HEK293 (cell line): Measurements from ENCODE around the gene NDUFV1.

Experiments used
- CTCF ChIA-PET: fragments of 350-600 bp; formaldehyde crosslinking; extraction: SDS; loops from one replicate; lab custom pipeline; 2021; ENCODE audit warnings: antibody characterized with exemption; lab: Yijun Ruan, JAX
- POLR2A ChIA-PET: fragments of 300-600 bp; formaldehyde crosslinking; extraction: SDS; loops from one replicate; lab custom pipeline; 2020; ENCODE audit warnings: antibody characterized with exemption, inconsistent platforms; lab: Yijun Ruan, JAX
- H3K27ac ChIP-seq: fragments of 200-500 bp; sonication (Bioruptor generic); 2 replicates; pipeline ENCODE4 v1.5.1; 2014; ENCODE audit warnings: low read depth, low read length, control low read depth, inconsistent platforms; ENCODE audit errors: extremely low read depth
- H3K36me3 ChIP-seq, 2 experiments: fragments of 200-500 bp in 1 of 2; sonication (Bioruptor generic) in 1 of 2; 1 replicate in 1 of 2; 2 replicates in 1 of 2; pipeline ENCODE4 v1.5.1; 2014 to 2017; ENCODE audit warnings: inconsistent platforms in 2 of 2, low read length in 2 of 2; ENCODE audit not compliant: control insufficient read depth in 2 of 2, insufficient read depth in 1 of 2
- H3K4me1 ChIP-seq: fragments of 200-500 bp; sonication (Bioruptor generic); 2 replicates; pipeline ENCODE4 v1.5.1; 2014; ENCODE audit warnings: mild to moderate bottlenecking, low read length, inconsistent platforms; ENCODE audit not compliant: control insufficient read depth, insufficient read depth
- H3K4me3 ChIP-seq: 2 replicates; pipeline ENCODE4 v1.5.1; 2011; ENCODE audit warnings: low read depth, mild to moderate bottlenecking, control low read depth, low read length, moderate library complexity
- H3K9me3 ChIP-seq: fragments of 200-500 bp; sonication (Bioruptor generic); 2 replicates; pipeline ENCODE4 v1.5.1; 2014; ENCODE audit warnings: low read depth, low read length, inconsistent platforms; ENCODE audit not compliant: control insufficient read depth, insufficient read depth
- KLF7 ChIP-seq: fragments of 450-650 bp; formaldehyde crosslinking; IDR thresholded peaks from 2 replicates; pipeline ENCODE4 v1.5.1; 2016; ENCODE audit warnings: missing biosample characterization, missing genetic modification characterization, borderline replicate concordance
- OSR2 ChIP-seq: fragments of 450-650 bp; formaldehyde crosslinking; IDR thresholded peaks from 2 replicates; pipeline ENCODE4 v1.5.1; 2016; ENCODE audit warnings: missing biosample characterization, missing genetic modification characterization
- PBX3 ChIP-seq: sonication (generic); formaldehyde crosslinking; IDR thresholded peaks from 2 replicates; pipeline ENCODE4 v1.8.1; 2022; ENCODE audit warnings: mild to moderate bottlenecking, moderate library complexity, missing genetic modification reagents
- PRDM1 ChIP-seq: fragments of 450-650 bp; formaldehyde crosslinking; IDR thresholded peaks from 2 replicates; pipeline ENCODE4; 2016; ENCODE audit warnings: missing biosample characterization, missing genetic modification characterization
- PRDM6 ChIP-seq: fragments of 450-650 bp; formaldehyde crosslinking; IDR thresholded peaks from 2 replicates; pipeline ENCODE4 v1.5.1; 2017; ENCODE audit warnings: missing biosample characterization, missing genetic modification characterization
- SP7 ChIP-seq: fragments of 450-650 bp; formaldehyde crosslinking; IDR thresholded peaks from 2 replicates; pipeline ENCODE4 v1.5.1; 2016; ENCODE audit warnings: missing biosample characterization, missing genetic modification characterization
- YY2 ChIP-seq: fragments of 450-650 bp; formaldehyde crosslinking; IDR thresholded peaks from 2 replicates; pipeline ENCODE4 v1.5.1; 2016; ENCODE audit warnings: missing biosample characterization, missing genetic modification characterization
- ZBTB10 ChIP-seq: fragments of 450-650 bp; formaldehyde crosslinking; IDR thresholded peaks from 2 replicates; pipeline ENCODE4 v1.5.1; 2016; ENCODE audit warnings: missing biosample characterization, missing genetic modification characterization
- ZBTB17 ChIP-seq: fragments of 450-650 bp; formaldehyde crosslinking; IDR thresholded peaks from 2 replicates; pipeline ENCODE4 v1.5.1; 2016; ENCODE audit warnings: missing biosample characterization, missing genetic modification characterization
- ZBTB20 ChIP-seq: fragments of 450-650 bp; formaldehyde crosslinking; IDR thresholded peaks from 2 replicates; pipeline ENCODE4 v1.5.1; 2016; ENCODE audit warnings: missing biosample characterization, missing genetic modification characterization
- ZBTB8A ChIP-seq: fragments of 450-650 bp; formaldehyde crosslinking; IDR thresholded peaks from 2 replicates; pipeline ENCODE4 v1.5.1; 2016; ENCODE audit warnings: missing biosample characterization, missing genetic modification characterization
- ZNF121 ChIP-seq: fragments of 450-650 bp; formaldehyde crosslinking; IDR thresholded peaks from 2 replicates; pipeline ENCODE4 v1.5.1; 2016; ENCODE audit warnings: missing biosample characterization, missing genetic modification characterization
- ZNF138 ChIP-seq: fragments of 450-650 bp; formaldehyde crosslinking; IDR thresholded peaks from 2 replicates; pipeline ENCODE4 v1.5.1; 2016; ENCODE audit warnings: missing biosample characterization, missing genetic modification characterization, borderline replicate concordance
- ZNF157 ChIP-seq: fragments of 450-650 bp; formaldehyde crosslinking; IDR thresholded peaks from 2 replicates; pipeline ENCODE4 v1.5.1; 2016; ENCODE audit warnings: missing biosample characterization, missing genetic modification characterization
- ZNF211 ChIP-seq: fragments of 450-650 bp; formaldehyde crosslinking; IDR thresholded peaks from 2 replicates; pipeline ENCODE4 v1.5.1; 2016; ENCODE audit warnings: low read depth, missing biosample characterization, missing genetic modification characterization
- ZNF24 ChIP-seq: fragments of 450-650 bp; formaldehyde crosslinking; IDR thresholded peaks from 2 replicates; pipeline ENCODE4 v1.5.1; 2016; ENCODE audit warnings: missing biosample characterization, missing genetic modification characterization
- ZNF274 ChIP-seq, 2 experiments: fragments of 200-500 bp in 1 of 2; fragments of 450-650 bp in 1 of 2; sonication (Bioruptor generic) in 1 of 2; formaldehyde crosslinking in 1 of 2; IDR thresholded peaks; 2 replicates each; pipeline versions ENCODE4 v1.5.1 to v1.6.1; 2014 to 2016; ENCODE audit warnings: borderline replicate concordance in 1 of 2, inconsistent platforms in 1 of 2, low read length in 1 of 2, missing biosample characterization in 1 of 2, missing genetic modification characterization in 1 of 2
- ZNF292 ChIP-seq: fragments of 450-650 bp; formaldehyde crosslinking; IDR thresholded peaks from 2 replicates; pipeline ENCODE4 v1.5.1; 2016; ENCODE audit warnings: low read depth, missing biosample characterization, missing genetic modification characterization, borderline replicate concordance
- ZNF366 ChIP-seq: fragments of 450-650 bp; formaldehyde crosslinking; conservative IDR thresholded peaks from 2 replicates; pipeline ENCODE4 v1.5.1; 2016; ENCODE audit warnings: missing biosample characterization, missing genetic modification characterization
- ZNF37A ChIP-seq: fragments of 450-650 bp; IDR thresholded peaks from 2 replicates; pipeline ENCODE4 v1.5.1; 2018; ENCODE audit warnings: missing biosample characterization, missing genetic modification characterization
- ZNF394 ChIP-seq: fragments of 450-650 bp; formaldehyde crosslinking; IDR thresholded peaks from 2 replicates; pipeline ENCODE4 v1.5.1; 2016; ENCODE audit warnings: missing biosample characterization, missing genetic modification characterization, mild to moderate bottlenecking, moderate library complexity, borderline replicate concordance
- ZNF416 ChIP-seq: fragments of 450-650 bp; formaldehyde crosslinking; IDR thresholded peaks from 2 replicates; pipeline ENCODE4 v1.5.1; 2016; ENCODE audit warnings: missing biosample characterization, missing genetic modification characterization
- ZNF473 ChIP-seq: fragments of 450-650 bp; formaldehyde crosslinking; IDR thresholded peaks from 2 replicates; pipeline ENCODE4 v1.5.1; 2017; ENCODE audit warnings: missing biosample characterization, missing genetic modification characterization
- ZNF510 ChIP-seq: fragments of 450-650 bp; formaldehyde crosslinking; IDR thresholded peaks from 2 replicates; pipeline ENCODE4 v1.5.1; 2018; ENCODE audit warnings: mild to moderate bottlenecking, missing genetic modification characterization, missing biosample characterization; ENCODE audit not compliant: insufficient replicate concordance
- ZNF626 ChIP-seq: fragments of 450-650 bp; sonication (Bioruptor Pico); formaldehyde crosslinking; IDR thresholded peaks from 2 replicates; pipeline ENCODE4 v1.5.1; 2018; ENCODE audit warnings: missing biosample characterization, missing genetic modification characterization, inconsistent platforms
- ZNF629 ChIP-seq: fragments of 450-650 bp; formaldehyde crosslinking; IDR thresholded peaks from 2 replicates; pipeline ENCODE4 v1.5.1; 2017; ENCODE audit warnings: missing biosample characterization, missing genetic modification characterization
- ZNF664 ChIP-seq: fragments of 450-650 bp; formaldehyde crosslinking; IDR thresholded peaks from 2 replicates; pipeline ENCODE4 v1.5.1; 2016; ENCODE audit warnings: missing biosample characterization, missing genetic modification characterization
- ZNF692 ChIP-seq: fragments of 450-650 bp; formaldehyde crosslinking; IDR thresholded peaks from 2 replicates; pipeline ENCODE4 v1.5.1; 2016; ENCODE audit warnings: missing biosample characterization, missing genetic modification characterization

The NDUFV1 gene

GRCh38 chr11:67606492-67607295, at the start of gene NDUFV1:
NDUFV1 (plus strand) TSS chr11:67606936; CDS start chr11:67607005, 69 bp downstream.
- no peaks in the 10 kb centered on the region for H3K9me3 ChIP-seq
- H3K4me3 ChIP-seq = peak within 1 kb of the TSS; percentile 96
- no peaks in the 10 kb centered on the region for H3K4me1 ChIP-seq
- CTCF ChIA-PET = no interaction called here
- POLR2A ChIA-PET = no interaction called here
- peaks cover 0 to 33% of the 10 kb centered on the region in 2 experiments; a peak in 1 of 3 replicates for H3K36me3 ChIP-seq
- peak within 1 kb of the TSS; percentile 63; the same call in 1 of the 2 replicates for H3K27ac ChIP-seq
- TF ChIP-seq ZBTB8A (tag by site-specific recombination) (peak; percentile 60; the same call in 1 of the 2 replicates), ZBTB20 (tag by site-specific recombination) (peak; percentile 37; the same call in 1 of the 2 replicates), ZNF473 (tag by site-specific recombination) (no peak), ZNF274 (IDR thresholded peaks at IDR 0.05; ENCODE audit: low read length) (no peak), ZNF274 (tag by site-specific recombination; IDR thresholded peaks at IDR 0.05; ENCODE audit: borderline replicate concordance) (no peak), ZNF416 (tag by site-specific recombination) (no peak), PRDM6 (tag by site-specific recombination) (no peak), OSR2 (tag by site-specific recombination) (no peak), ZNF629 (tag by site-specific recombination) (peak; percentile 96), KLF7 (tag by site-specific recombination) (no peak), ZNF37A (tag by site-specific recombination) (no peak), ZBTB10 (tag by site-specific recombination) (peak; percentile 52; the same call in 1 of the 2 replicates), ZNF692 (tag by site-specific recombination) (peak; percentile 70), ZNF211 (tag by site-specific recombination) (no peak), ZNF138 (tag by site-specific recombination) (no peak), YY2 (tag by site-specific recombination) (no peak), ZNF394 (tag by site-specific recombination) (no peak), ZNF664 (tag by site-specific recombination) (no peak), PRDM1 (tag by site-specific recombination) (no peak), ZBTB17 (tag by site-specific recombination) (peak; percentile 85), ZNF510 (no peak), ZNF121 (tag by site-specific recombination) (no peak), ZNF292 (tag by site-specific recombination) (no peak), ZNF626 (tag by site-specific recombination) (no peak), ZNF366 (tag by site-specific recombination) (no peak), ZNF24 (tag by site-specific recombination) (0 out of 2 replicates have a peak, but pooled peaks have one; percentile 33), PBX3 (CRISPR knock-in tag) (peak; percentile 79; the same call in 1 of the 2 replicates), ZNF157 (tag by site-specific recombination) (no peak), SP7 (peak; percentile 67)
